K562 (cell line): ENCODE measurements around the gene NOLC1. TPM values are rescaled to one million over a fixed set of nuclear protein-coding genes. Genes with fewer than 3 reads are reported as not detected.

Source experiments
- ATAC-seq: fragments of 200-7000 bp; cut with Tn5 transposase; 3 replicates; pipeline ENCODE4 v1.9.1; 2020; ENCODE audit warnings: moderate library complexity
- BruUV-seq: library from RNA; stranded (reverse); fragments of 400-500 nt; replicated peaks from 2 replicates; lab custom pipeline; 2021; lab: Mats Ljungman, UMichigan
- CTCF ChIA-PET: fragments of 300-600 bp; formaldehyde crosslinking; extraction: SDS; loops from one replicate; lab custom pipeline; 2021; ENCODE audit warnings: low intra/inter-chr PET ratio; lab: Yijun Ruan, JAX
- POLR2A ChIA-PET: fragments of 300-600, 350-650 bp; sonication (Branson Sonifier 250); formaldehyde crosslinking; extraction: SDS; loops from one replicate; lab custom pipeline; 2021; ENCODE audit warnings: antibody characterized with exemption, inconsistent platforms; lab: Yijun Ruan, JAX
- DNase-seq, 4 experiments: peaks; one replicate each; pipeline versions ENCODE4 v3.0.0 to v3.0.0-alpha.2; 2011 to 2018; ENCODE audit warnings: low spot score in 3 of 4, mixed read lengths in 3 of 4; ENCODE audit errors: extremely low read depth in 1 of 4
- FAIRE-seq: peaks from 2 replicates; lab custom pipeline; 2011; peaks lifted over from hg19 to GRCh38; lab: Jason Lieb, UNC
- H2AFZ ChIP-seq: 2 replicates; pipeline ENCODE4 v1.6.0; 2011; ENCODE audit warnings: low read depth, low read length, control low read depth, inconsistent platforms
- H3K27ac ChIP-seq: fragments of 200-600 bp; 3 replicates; pipeline ENCODE4 v1.8.0; 2011; ENCODE audit warnings: low read depth, mild to moderate bottlenecking, control low read depth, inconsistent platforms, low read length, moderate library complexity, mixed read lengths; ENCODE audit errors: extremely low read depth
- H3K27me3 ChIP-seq, 2 experiments: fragments of 300-600 bp in 1 of 2; 2 replicates in 1 of 2; 3 replicates in 1 of 2; pipeline versions ENCODE4 v1.6.0 to v1.8.0; 2011; ENCODE audit warnings: inconsistent platforms in 2 of 2, low read length in 2 of 2, mild to moderate bottlenecking in 1 of 2, mixed read lengths in 1 of 2, moderate library complexity in 1 of 2; ENCODE audit not compliant: control insufficient read depth in 2 of 2, insufficient read depth in 2 of 2
- H3K36me3 ChIP-seq: fragments of 300-600 bp; 3 replicates; pipeline ENCODE4 v1.8.0; 2011; ENCODE audit warnings: mild to moderate bottlenecking, low read length, inconsistent platforms; ENCODE audit not compliant: control insufficient read depth, insufficient read depth
- H3K4me1 ChIP-seq, 2 experiments: fragments of 200-600 bp in 1 of 2; replicated peaks in 1 of 2; 2 replicates in 1 of 2; 3 replicates in 1 of 2; pipeline versions ENCODE4 v1.5.1 to v1.8.0; 2011; ENCODE audit warnings: inconsistent platforms in 2 of 2, low read length in 2 of 2, mild to moderate bottlenecking in 1 of 2, mixed read lengths in 1 of 2, moderate library complexity in 1 of 2; ENCODE audit not compliant: control insufficient read depth in 2 of 2, insufficient read depth in 2 of 2
- H3K4me2 ChIP-seq: 2 replicates; pipeline ENCODE4 v1.6.1; 2011; ENCODE audit warnings: low read length, control low read depth, inconsistent platforms, mixed read lengths; ENCODE audit not compliant: insufficient read depth
- H3K4me3 ChIP-seq: fragments of 200-600 bp; sonication (generic), shearing (Covaris generic); 2 replicates; pipeline ENCODE4 v1.5.1; 2016; ENCODE audit warnings: control low read depth, inconsistent platforms
- H3K79me2 ChIP-seq: fragments of 200-600 bp; 3 replicates; pipeline ENCODE4 v1.8.0; 2011; ENCODE audit warnings: low read length, inconsistent platforms; ENCODE audit not compliant: control insufficient read depth, insufficient read depth
- H3K9ac ChIP-seq, 2 experiments: 2 replicates each; pipeline versions ENCODE4 v1.6.0 to v1.6.1; 2011; ENCODE audit warnings: low read depth in 2 of 2, low read length in 2 of 2, control low read depth in 1 of 2, inconsistent platforms in 1 of 2, mild to moderate bottlenecking in 1 of 2, mixed read lengths in 1 of 2; ENCODE audit not compliant: insufficient read depth in 1 of 2
- H3K9me1 ChIP-seq: one replicate; pipeline ENCODE4 v1.6.0; 2011; ENCODE audit warnings: inconsistent platforms, mild to moderate bottlenecking, low read length, moderate library complexity; ENCODE audit not compliant: control insufficient read depth, insufficient read depth
- H3K9me3 ChIP-seq: replicated peaks from 2 replicates; pipeline ENCODE4 v1.5.1; 2011; ENCODE audit warnings: low read depth, low read length, inconsistent platforms; ENCODE audit not compliant: control insufficient read depth, insufficient read depth
- H4K20me1 ChIP-seq: replicated peaks from 2 replicates; pipeline ENCODE4 v1.6.1; 2011; ENCODE audit warnings: low read length, inconsistent platforms, mixed read lengths; ENCODE audit not compliant: control insufficient read depth, insufficient read depth
- CBFB ChIP-seq: sonication (generic); formaldehyde crosslinking; IDR thresholded peaks from 2 replicates; pipeline ENCODE4 v1.4.0; 2020; ENCODE audit warnings: mild to moderate bottlenecking, missing genetic modification reagents
- CREBBP ChIP-seq: IDR thresholded peaks from one replicate; pipeline ENCODE4 v1.6.1; 2012; ENCODE audit warnings: low read depth, mild to moderate bottlenecking, control low read depth, inconsistent platforms, low read length
- CTCF ChIP-seq, 3 experiments: IDR thresholded peaks in 2 of 3; conservative IDR thresholded peaks in 1 of 3; 2 replicates each; pipeline ENCODE4 v1.5.1; 2011 to 2012; ENCODE audit warnings: low read length in 3 of 3, mild to moderate bottlenecking in 3 of 3, control low read depth in 2 of 3, improper control_type of control experiment in 1 of 3, inconsistent platforms in 1 of 3, low read depth in 1 of 3, mixed read lengths in 1 of 3, moderate library complexity in 1 of 3; ENCODE audit not compliant: insufficient read depth in 2 of 3
- FOXA3 ChIP-seq, 2 experiments: fragments of 450-650 bp in 1 of 2; sonication (generic) in 1 of 2; formaldehyde crosslinking; IDR thresholded peaks in 1 of 2; conservative IDR thresholded peaks in 1 of 2; 2 replicates each; pipeline versions ENCODE4 v1.4.0 to v1.8.0; 2020 to 2022; ENCODE audit warnings: mild to moderate bottlenecking in 2 of 2, missing genetic modification reagents in 1 of 2
- FOXP4 ChIP-seq: sonication (generic); formaldehyde crosslinking; IDR thresholded peaks from 2 replicates; pipeline ENCODE4 v1.8.0; 2022; ENCODE audit warnings: mild to moderate bottlenecking, missing genetic modification reagents, borderline replicate concordance
- NFIX ChIP-seq: fragments of 250-450 bp; sonication (Bioruptor Pico); IDR thresholded peaks from 2 replicates; pipeline ENCODE4 v1.4.0; 2020; ENCODE audit warnings: low read depth, mild to moderate bottlenecking, moderate library complexity
- RNF219 ChIP-seq: fragments of 250-450 bp; sonication (Bioruptor Pico); IDR thresholded peaks from 2 replicates; pipeline ENCODE4 v1.5.0; 2022; ENCODE audit warnings: mild to moderate bottlenecking
- SIN3B ChIP-seq: fragments of 450-650 bp; IDR thresholded peaks from 2 replicates; pipeline ENCODE4 v1.6.1; 2017; ENCODE audit warnings: low read depth, mild to moderate bottlenecking, moderate library complexity
- SMARCA5 ChIP-seq: fragments of 450-650 bp; IDR thresholded peaks from 2 replicates; pipeline ENCODE4 v1.6.1; 2016
- TAF15 ChIP-seq: fragments of 200-400 bp; formaldehyde crosslinking; IDR thresholded peaks from 2 replicates; pipeline ENCODE4 v1.6.1; 2017; ENCODE audit warnings: mild to moderate bottlenecking, low read depth, low read length, moderate library complexity
- ZBTB5 ChIP-seq: fragments of 450-650 bp; IDR thresholded peaks from 2 replicates; pipeline ENCODE4 v1.6.1; 2017; ENCODE audit warnings: antibody characterized with exemption
- WGBS: fragments of 100-300 bp; shearing (Covaris generic); methylation state at CpG from one replicate; pipeline ENCODE4 v1.1.6; 2016; ENCODE audit warnings: low coverage, mixed read lengths; ENCODE audit not compliant: insufficient coverage; ENCODE audit errors: missing lambda C conversion rate; 5-methylcytosine and 5-hydroxymethylcytosine counted together
- in situ Hi-C: fragments of 300-500 bp; cut with MboI; formaldehyde crosslinking; loops from 4 replicates; pipeline ENCODE4 v1.15.0; 2018; ENCODE audit warnings: inconsistent platforms, mixed read lengths
- intact Hi-C: fragments of 100-400 bp; cut with micrococcal nuclease; formaldehyde crosslinking; loops from 2 replicates; pipeline ENCODE4 v1.14.2; 2022
- polyA plus RNA-seq, 8 experiments: library from polyadenylated mRNA; depleted of rRNA in 4 of 8; stranded (reverse) in 5 of 8; unstranded in 3 of 8; fragments of >200 nt; fragmentation: Nextera tagmentation in 2 of 8; fragmentation: Illumina TruSeq in 1 of 8; extraction: Ambion mirVana in 2 of 8; extraction: Trizol in 1 of 8; gene quantifications; 2 replicates each; pipeline versions ENCODE4 v1.2.1 to v1.2.3, GENCODE V29; 2011 to 2014; ENCODE audit warnings: inconsistent platforms in 1 of 8, missing spikeins in 1 of 8
- total RNA-seq, 7 experiments: library from RNA; depleted of rRNA in 6 of 7; stranded (reverse); fragments of >200 nt in 6 of 7; fragmentation: Illumina TruSeq in 2 of 7; extraction: Trizol in 2 of 7; gene quantifications; 2 replicates each; pipeline versions ENCODE4 v1.2.1 to v1.2.3, GENCODE V29; 2011 to 2021; ENCODE audit warnings: low replicate concordance in 1 of 7

NOLC1 gene
- total and polyA plus RNA-seq, 9 of the 15 experiments (the other 6 are each of a cell fraction or from before 2014, with no cell fraction given) = 102 to 310 (median 165) TPM

GRCh38 chr10:102188298-102188940, 36.2 kb downstream of the NOLC1 start:
- in situ Hi-C loops (no loop called here), intact Hi-C loops (no loop called here)
- 0% methylated on average over 2 of the region's 3 CpGs for WGBS
- Histone ChIP-seq H3K9ac (no peak overlapping the region), H3K36me3 (no peaks in the 10 kb centered on the region), H3K9me1 (no peaks in the 10 kb centered on the region), H3K4me1 (no peaks in the 10 kb centered on the region), H3K9me3 (peaks cover 6% of the 10 kb centered on the region), H4K20me1 (no peaks in the 10 kb centered on the region), H3K79me2 (no peaks in the 10 kb centered on the region), H3K27ac (no peak overlapping the region), H3K27me3 (no peaks in the 10 kb centered on the region), H3K4me3 (no peak overlapping the region), H2AFZ (no peak overlapping the region), H3K4me2 (no peak overlapping the region)
- BruUV-seq = no TSS peak
- CTCF ChIA-PET = no interaction called here
- FAIRE-seq = no peak
- POLR2A ChIA-PET = interaction anchor here (1.3 kb wide), 1 partner anchor 19 kb away, joined by 4 read pairs; no protein-coding TSS in a partner anchor
- no peak for DNase-seq
- ATAC-seq = no peak
- TF ChIP-seq FOXP4 (CRISPR knock-in tag) = no peak
- no peak for TF ChIP-seq CTCF (IDR thresholded peaks at IDR 0.05 in 2 of 3, conservative IDR thresholded peaks at IDR 0.05 in 1 of 3; ENCODE audit: insufficient read depth in 2 of 3, low read depth in 1 of 3, low read length in 3 of 3)
- TF ChIP-seq FOXA3 (CRISPR knock-in tag; conservative IDR thresholded peaks at IDR 0.05 in 1 of 2, IDR thresholded peaks at IDR 0.05 in 1 of 2) = no peak
- no peak for TF ChIP-seq ZBTB5
- TF ChIP-seq SIN3B = no peak
- no peak for TF ChIP-seq RNF219 (CRISPR knock-in tag)
- no peak for TF ChIP-seq CBFB
- TF ChIP-seq CREBBP = no peak
- no peak for TF ChIP-seq TAF15
- no peak for TF ChIP-seq NFIX (CRISPR knock-in tag)
- TF ChIP-seq SMARCA5 = no peak
